Midbrain (tissue), 1 donor: ENCODE results near the gene NRXN3.

ENCODE experiments used
- DNase-seq: peaks from one replicate; lab custom pipeline; 2025; lab: John Stamatoyannopoulos, UW

Gene NRXN3

DNA sequence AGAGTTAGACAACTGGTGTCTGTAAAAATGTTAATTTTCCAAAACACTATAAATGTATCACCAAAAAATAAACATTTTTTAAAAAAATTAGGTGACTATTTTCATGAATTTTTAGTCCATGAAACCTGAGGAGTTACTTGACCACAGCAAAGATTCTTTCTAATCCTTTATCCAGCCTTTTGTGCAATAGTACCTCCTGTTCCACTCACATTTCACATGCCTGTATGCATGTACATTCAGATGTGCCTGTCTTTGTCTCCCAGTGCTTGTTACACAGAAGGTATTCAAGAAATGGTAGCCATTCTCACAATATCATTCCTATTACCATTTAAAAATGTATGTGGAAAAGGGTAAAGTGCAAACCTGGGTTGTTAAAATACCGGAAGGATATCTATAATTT, 1184.2 kb downstream of the NRXN3 start:
- DNase-seq: no peak

- no peak for DNase-seq
These were observed 1185.9 kb downstream of the NRXN3 start for GRCh38 chr14:79356040-79356439.

GRCh38 chr14:79357307-79357706, 1187.1 kb downstream of the NRXN3 start:
- DNase-seq: no peak

DNA sequence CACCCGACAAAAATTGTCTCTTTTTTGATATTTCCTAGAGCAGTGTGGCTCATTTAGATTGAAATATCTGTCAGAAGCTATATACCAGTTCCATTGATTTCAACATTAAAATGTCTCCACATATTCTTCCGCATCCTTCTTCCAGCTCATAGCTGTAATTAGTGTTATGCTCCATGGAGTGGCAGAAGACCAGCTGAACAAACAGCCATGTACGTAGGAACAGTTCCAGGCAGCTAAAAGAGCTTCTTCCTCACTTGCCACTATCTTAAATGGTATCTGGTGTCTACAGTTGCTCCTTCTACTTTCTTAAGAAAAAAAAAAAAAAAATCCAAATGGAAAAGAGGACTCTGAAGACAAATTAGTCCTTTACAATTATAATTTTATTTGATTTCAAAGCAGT, 1193.1 kb downstream of the NRXN3 start:
- no peak for DNase-seq

DNA sequence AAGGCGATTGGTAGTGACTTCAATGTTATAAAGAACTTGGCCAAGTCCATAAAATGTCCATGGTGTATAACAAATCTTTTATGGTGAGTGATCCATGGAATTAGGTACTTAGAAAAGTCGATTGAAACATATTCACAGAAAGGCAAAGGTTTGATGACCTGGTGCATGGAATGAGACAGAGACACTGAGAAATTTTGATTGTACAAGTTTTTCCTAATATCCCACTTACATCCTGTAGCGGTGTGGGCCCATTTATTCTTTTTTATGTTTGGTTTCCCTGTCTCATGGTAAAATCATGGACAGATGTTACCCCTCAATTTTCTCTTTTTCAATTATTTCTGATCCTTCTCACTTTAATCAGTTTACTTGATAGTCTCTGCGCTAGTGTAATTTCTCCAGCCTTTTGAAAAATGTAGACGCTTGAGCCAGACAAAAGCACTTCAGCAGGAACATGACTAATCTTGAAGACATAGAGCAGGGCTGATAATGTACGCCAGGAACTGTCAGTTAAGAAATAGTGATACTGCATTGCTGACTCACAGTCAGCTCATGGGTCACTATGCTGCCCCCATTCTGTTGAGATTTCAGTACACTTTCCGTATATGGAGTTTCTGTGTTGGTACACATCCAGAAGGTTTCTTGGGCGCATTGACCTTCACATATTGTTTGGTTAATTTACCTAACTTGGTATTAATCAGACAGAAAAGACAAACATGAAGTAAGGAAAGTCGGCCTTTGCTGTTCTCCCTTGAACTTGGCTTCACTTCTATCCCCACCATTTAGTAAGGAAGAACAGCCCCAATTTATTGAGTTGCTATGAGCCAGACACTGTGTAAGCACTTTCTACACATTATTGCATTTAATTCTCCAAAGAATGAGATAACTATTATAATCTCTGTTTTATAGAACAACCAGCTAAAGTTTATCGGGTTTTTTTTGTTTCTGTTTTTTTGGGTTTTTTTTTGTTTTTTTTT, 1199.5 kb downstream of the NRXN3 start:
- no peak for DNase-seq

- DNase-seq: no peak
These were observed 1200.8 kb downstream of the NRXN3 start for GRCh38 chr14:79370969-79371368.

DNA sequence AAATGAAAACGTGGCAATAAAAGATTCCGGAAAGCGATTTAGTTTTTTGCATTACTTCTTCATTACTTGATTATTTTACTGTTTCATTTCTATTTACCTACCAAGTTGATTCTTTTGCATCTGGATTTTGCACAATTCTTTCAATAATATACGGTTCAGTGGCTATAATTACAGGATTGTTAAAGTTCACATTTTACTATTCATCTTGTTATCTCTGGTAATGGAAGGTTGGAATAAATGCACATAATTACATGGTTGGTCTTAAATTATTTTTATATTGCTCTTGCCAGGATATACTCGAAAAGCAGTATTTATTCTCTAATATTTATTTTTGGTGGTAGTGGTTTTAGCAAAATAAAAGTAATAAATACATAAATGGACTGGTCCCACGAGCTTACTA, 1203.3 kb downstream of the NRXN3 start:
- DNase-seq: no peak

DNA sequence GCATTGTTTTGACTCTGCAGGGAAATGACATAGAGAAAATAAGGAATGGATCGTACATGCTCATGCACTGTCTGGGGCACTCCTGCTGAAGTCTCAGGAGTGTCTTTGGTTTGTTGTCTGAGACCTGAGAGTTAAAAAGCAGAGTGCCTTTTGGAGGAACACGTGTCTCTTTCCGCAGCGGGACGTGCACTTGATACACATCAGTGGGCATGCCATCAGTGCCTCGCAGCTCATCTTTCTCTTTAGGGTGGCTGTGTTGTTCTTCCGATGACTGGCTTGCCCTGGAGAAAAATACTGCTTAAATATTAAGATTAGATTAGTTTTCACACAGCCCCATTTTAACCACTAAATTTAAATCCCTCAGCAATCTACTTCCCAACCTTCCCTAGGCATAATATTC, 1205.2 kb downstream of the NRXN3 start:
- DNase-seq: no peak

DNA sequence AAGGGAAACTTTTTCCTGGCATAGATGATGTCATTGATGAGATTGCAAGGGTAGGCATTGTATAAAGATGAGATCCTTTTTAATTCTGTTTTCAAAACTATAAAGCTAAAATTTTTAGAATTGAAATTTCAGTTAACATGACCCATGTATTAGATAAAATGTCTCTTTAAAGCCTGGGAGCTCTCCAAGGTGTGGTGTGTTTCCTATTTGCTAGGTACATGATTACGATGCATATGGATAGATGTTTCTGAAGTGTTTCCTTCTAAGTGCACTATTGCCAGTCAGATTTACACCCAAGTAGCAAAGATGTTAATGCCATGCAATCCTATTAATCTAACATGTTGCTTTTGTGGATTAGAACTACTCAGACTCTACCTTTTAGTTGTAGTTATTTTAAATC, 1206.4 kb downstream of the NRXN3 start:
- no peak for DNase-seq

DNA sequence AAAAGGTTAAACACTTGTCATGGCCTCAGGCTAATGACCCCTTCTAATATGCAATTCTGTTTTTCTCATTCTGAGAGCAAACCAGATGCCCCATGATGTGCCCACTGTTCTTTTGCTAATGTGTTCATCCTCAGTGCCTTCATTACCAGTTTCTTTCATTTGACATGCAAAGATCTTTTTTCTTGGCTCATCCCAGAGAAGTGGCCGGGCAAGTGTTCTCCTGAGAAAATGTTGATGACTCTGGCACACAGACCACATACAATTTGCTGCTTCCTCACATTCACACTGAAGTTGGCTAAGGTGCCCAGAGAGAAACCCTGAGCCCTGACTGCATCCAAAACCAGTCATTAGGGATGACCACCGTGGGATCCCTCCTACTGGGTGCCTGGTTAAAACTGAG, 1207.8 kb downstream of the NRXN3 start:
- no peak for DNase-seq

DNA sequence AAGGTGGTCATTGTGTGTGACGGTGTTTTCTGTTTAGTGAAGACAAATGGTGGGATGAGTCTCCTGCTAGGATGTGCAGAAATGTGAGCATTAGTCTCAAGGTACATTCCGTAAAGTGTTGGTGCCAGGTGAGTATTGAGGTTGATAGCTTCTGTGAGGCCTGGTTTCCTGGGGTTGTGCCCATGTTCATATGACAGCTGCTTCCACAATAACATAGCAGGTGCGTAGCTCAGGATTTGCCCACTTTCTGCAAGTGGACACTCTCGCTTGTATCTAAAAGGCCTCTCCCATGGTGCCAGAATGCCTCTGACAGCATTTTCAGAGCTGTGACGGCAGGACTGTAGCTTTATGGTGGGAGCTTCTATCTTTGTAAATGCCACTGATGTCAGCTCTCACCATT, 1209.1 kb downstream of the NRXN3 start:
- no peak for DNase-seq

GRCh38 chr14:79383031-79383430, 1212.9 kb downstream of the NRXN3 start:
- no peak for DNase-seq

DNA sequence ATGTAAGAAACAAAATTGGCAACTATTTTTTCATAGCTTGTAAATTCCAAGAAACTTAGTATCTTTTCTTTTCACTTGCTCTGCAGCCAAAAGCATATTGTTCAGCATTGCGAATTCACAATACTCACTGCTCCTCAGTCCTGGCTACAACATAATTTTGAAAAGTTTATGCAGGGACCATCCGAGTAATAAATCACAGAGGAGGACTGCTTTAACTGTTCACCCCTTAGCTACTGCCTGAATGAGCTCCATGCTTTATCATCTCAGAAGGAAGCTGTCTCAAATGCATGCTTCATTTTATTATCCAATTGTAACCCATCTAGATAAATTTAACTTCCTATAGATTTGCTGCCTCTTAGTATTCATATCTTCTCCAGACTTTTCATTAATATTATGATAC, 1213.3 kb downstream of the NRXN3 start:
- DNase-seq: no peak

GRCh38 chr14:79395061-79395460, 1224.9 kb downstream of the NRXN3 start:
- no peak for DNase-seq

- no peak for DNase-seq
These were observed 1234.8 kb downstream of the NRXN3 start for GRCh38 chr14:79404874-79405511.

DNA sequence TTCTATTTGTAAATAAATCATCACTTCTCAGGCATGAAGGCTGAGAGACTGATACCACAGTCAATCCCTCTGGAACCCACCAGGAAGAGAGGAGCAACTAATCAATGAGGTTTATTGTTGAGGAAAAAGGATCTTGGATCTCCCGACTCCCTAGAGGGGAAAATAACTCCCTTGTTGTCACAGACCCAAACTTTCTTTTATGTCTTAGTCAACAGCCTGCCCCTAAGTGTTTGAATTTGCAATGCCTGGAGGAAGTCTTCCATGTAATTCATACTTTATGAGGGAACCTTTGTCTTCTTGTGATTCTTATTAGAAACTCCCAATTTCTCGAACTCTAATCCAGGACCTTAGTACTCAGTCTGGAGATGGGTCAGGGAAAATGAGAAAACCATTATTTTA, 1235.3 kb downstream of the NRXN3 start:
- no peak for DNase-seq

- no peak for DNase-seq
These were observed 1237.4 kb downstream of the NRXN3 start for GRCh38 chr14:79407572-79407971.

DNA sequence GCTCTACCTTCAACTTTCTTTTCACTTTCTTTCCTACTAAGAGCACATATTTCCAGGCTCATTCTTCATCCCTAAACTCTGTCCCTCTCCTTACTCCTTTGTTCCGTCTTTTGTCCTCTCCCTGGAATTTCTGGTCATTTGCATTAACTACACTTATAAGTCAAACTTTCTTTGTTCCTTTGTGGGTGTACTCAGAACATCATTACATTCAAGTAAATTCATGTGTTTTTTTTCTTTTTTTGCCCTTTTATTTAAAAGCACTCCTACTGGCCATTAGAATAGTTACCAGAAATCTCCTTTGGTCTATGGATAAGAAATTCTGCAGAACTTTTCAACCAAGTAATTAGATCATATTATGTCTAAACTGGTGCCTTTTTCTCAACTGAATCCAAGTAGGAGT, 1238.5 kb downstream of the NRXN3 start:
- DNase-seq: no peak

DNA sequence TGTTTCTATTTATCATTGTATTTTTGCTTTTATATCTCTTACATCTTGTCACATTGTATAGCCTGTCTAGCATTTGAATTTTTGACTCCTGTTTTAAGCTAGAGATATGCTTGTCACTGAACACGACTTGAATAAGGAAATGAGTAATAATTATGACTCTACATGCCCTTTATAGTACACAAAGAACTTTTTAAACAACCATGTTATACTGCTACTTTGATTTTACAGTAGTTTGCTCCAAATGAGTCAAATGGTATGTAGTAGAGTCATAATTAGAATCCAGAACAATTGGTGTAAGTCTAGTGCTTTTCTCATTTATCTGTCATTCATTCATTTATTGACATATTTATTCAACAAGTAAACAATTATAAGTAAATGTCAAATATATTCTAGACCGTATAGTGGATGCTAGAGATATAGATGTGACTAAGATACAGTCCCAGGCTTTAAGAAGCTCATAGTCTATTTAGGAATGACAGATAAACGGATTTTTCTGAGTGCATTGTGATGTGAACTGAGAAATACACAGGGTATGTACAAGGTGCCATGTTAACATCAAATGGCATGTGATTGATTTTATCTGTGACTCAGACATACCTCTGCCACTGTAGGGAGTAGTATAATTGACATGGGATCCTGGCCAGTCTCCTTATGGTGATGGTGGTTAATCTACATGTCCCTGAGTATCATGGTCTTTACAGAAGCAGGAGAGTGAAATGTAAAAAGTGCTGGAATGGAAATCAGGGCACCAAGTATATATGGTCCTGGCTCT, 1241.4 kb downstream of the NRXN3 start:
- no peak for DNase-seq

GRCh38 chr14:79412822-79413221, 1242.6 kb downstream of the NRXN3 start:
- no peak for DNase-seq

- no peak for DNase-seq
These were observed 1243.7 kb downstream of the NRXN3 start for GRCh38 chr14:79413734-79414428.

DNA sequence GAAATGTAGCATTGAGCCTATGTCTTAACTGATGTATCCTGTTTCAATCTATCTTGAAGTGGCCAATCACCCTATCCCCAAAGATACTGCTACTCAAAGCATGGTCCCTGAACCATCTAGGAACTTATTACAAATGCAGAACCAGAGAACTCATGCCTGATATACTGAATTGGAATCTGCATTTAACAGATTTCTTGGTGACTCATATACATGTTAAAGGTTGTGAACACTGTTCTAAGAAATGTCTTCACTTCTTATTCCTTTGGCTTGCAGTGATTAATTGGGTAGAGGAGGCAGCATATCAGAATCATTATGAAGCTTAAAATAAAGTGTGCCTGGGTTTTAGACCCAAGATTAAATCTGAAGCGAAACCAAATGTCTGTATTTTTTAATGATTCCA, 1245.6 kb downstream of the NRXN3 start:
- no peak for DNase-seq
